Ovary (tissue), 3 donors: ENCODE data around the gene METTL26.

Experiments
- CTCF ChIP-seq, 3 donors: fragments of 450-650 bp in 2 of 3; fragments of 200-600 bp in 1 of 3; IDR thresholded peaks; one replicate each; pipeline versions ENCODE4 v1.5.1 to v1.8.0; 2016 to 2022; ENCODE audit warnings: antibody characterized with exemption in 3 of 3, mild to moderate bottlenecking in 1 of 3
- EP300 ChIP-seq: sonication (generic); formaldehyde crosslinking; IDR thresholded peaks from one replicate; pipeline ENCODE4 v1.6.1; 2017; ENCODE audit warnings: antibody characterized with exemption
- POLR2A ChIP-seq: fragments of 450-650 bp; IDR thresholded peaks from one replicate; pipeline ENCODE4 v1.6.1; 2017; ENCODE audit warnings: antibody characterized with exemption, mild to moderate bottlenecking, moderate library complexity
- donor health status: DM: no; HTN: no; CAD: no.

GRCh38 chr16:588889-589657, 47.0 kb downstream of the METTL26 start:
- TF ChIP-seq CTCF (IDR thresholded peaks at IDR 0.05), result no peak
- TF ChIP-seq EP300, result no peak
- TF ChIP-seq POLR2A, result peak; percentile 69
